ENCODE measurements around the gene COBLL1.
"Not testable (repeated sequence)": the region's sequence is repeated elsewhere in the genome, so short reads cannot be mapped to it uniquely, and the experiment has no call there.

The COBLL1 gene

DNA sequence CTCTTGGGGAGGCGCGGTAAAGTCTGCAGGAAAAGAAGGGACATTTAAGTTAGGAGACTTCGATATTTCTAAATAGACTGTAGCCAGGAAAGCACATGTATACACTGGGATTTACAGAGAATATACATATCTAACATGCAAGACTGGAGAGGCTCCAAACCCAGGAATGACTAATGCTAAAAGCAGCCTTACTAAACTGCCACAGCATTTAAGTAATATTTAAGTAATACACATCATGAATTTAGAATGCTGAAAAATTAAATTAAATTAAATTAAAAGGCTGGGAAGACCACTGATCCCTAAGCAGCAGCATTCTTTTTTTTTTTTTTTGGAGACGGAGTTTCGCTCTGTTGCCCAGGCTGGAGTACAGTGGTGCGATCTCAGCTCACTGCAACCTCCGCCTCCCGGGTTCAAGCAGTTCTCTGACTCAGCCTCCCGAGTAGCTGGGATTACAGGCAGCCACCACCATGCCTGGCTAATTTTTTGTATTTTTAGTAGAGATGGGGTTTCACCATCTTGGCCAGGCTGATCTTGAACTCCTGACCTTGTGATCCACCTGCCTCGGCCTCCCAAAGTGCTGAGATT, 131.3 kb downstream of the COBLL1 start:
- not testable (repeated sequence) for DNase-seq

DNA sequence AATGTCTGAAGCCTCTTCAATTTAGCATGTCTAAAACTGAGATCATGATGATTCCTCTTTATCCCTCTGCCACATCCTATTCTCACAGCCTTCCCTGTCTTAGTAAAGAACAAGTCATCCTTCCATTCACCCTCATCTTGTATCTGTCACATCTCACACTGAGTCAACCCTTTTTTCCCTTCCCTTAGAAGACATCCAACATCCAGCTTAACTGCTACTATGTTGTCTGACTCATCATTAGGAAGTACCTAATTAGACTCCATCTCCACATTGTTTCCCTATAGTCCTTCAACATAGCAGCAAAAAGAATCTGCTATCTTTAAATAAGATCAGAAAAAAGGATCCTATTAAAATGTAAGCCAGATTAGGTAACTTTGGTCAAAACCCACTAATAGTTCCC, 135.1 kb downstream of the COBLL1 start:
- DNase-seq: no peak

DNA sequence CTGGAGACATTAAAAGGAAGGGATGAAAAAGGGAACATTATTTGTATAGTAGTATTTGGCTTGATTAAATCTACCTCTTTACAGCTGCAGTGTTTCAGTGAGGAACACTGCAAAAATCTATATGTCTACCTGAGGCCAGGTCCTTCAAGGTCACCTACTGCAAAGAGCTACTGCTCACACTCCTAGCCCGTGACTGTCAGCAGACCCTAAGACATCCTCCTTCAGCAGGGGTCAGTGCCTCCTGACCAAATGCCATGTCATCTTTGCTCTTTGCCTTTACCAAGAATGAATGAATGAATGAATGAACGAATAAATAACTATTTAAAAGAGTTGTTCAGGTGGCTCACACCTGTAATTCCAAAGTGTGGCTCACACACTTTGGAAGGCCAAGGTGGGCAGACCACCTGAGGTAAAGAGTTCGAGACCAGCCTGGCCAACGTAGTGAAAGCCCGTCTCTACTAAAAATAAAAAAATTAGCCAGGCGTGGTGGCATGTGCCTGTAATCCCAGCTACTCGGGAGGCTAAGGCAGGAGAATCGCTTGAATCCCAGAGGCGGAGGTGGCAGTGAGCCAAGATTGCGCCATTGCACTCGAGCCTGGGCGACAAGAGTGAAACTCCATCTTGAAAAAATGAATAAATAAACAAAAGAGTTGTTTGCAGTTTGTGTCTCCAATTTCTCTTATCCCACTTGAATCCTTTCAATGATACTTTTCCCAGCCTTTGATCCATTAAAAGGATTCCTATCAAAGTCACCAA, 136.0 kb downstream of the COBLL1 start:
- no peak for DNase-seq

DNA sequence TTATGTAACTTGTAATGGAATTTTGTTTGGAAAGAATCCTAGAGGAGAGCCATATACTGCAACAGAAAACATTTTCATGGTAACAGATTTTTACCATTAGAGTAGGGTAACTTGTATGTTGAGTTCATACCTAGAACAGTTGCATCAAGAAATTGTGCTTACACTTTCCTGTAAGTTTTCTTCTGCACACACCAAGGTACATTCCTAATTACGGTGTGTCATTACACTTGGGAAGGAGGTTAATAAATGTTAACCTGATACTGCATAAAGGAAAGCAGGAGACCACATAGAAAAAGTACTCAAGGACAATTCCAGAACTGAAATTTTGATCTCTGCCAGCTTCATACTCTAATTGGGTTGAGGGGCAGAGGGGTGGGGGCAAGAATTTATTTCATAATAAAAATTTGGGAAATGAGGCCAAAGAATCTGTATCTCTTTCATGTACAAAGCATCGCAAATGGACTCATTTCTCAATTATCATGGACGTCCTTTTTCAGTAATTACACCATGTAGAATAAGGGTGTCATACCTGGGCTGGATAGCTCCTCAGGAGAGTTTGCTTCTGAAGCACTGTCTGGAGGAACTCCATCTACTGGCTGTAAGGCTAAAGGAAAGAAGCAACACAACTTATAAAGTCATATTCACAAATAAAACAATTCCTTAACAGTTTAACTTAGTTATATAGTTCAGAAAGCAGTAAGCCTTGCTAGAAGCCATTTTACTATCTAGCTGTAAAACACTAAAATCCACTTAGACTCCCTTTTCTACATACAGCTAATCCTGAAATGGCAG, 137.5 kb downstream of the COBLL1 start:
- DNase-seq: no peak

DNA sequence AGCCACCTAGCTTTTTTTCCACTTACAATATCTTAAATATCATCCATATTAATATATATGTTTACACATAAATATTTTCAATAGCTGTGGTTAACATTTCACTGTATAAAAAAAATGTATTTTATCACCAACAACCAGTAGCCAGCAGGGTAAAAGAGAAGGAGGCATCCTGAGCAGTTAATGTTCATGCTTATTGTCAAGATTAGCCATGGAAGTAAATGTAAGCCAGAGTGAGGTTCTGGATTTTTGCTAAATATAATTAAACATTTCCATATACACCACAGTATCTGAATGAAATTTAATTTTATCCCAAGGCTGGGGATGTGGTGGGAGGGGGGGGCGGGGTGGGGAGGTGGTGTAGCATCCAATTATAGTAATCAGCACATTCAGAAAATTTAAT, 140.1 kb downstream of the COBLL1 start:
- no peak for DNase-seq

DNA sequence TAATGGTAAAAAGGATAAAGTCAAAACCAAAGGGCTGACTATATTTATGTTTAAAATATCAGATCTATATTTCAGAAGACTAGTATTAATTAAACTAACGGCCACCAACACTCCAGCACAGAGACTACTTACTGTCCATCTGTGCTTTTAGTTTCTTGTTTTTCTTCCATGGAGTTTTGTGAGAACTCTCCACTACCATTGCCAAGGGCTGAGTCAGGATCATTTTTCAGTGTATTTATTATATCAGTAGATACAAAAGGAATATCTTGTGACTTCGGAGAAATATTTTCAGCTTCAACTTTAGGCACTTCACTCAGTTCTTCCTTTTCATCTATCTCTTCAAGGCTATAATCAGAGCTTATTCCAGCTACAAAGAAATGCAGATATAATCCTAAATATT, 141.2 kb downstream of the COBLL1 start:
- no peak for DNase-seq

DNA sequence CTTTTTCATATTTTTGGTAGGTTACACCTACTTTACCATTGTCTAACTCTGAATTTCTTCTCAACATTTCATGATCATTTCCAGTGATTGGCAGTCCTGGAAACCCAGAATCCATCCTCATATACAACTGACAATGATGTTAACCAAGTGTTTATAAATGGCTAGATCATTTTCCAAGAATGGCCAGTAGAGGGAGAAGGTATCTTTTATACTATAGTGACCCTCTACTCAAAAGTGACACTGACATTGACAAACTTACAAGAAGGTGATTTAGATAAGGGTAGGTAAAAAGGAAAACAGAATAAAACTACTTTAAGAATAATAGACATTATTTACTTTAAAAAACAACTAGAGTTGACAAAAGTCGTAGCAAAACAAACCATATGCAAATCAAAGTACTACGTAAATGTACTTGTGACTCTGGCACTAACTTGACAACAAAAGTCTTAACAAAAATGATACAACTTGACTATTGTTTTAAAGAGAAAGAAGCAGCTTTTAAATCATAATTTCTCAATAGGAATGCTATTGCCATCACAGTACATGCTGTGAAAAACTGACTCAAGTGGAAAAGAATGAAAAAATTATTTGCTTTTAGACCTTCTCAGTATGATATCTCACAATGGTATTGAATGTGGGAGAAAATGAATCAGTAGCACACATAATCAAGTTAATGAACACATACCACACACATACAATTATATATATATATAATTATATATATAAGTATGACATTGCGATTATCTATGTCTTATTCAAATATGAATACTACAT, 143.7 kb downstream of the COBLL1 start:
- no peak for DNase-seq

DNA sequence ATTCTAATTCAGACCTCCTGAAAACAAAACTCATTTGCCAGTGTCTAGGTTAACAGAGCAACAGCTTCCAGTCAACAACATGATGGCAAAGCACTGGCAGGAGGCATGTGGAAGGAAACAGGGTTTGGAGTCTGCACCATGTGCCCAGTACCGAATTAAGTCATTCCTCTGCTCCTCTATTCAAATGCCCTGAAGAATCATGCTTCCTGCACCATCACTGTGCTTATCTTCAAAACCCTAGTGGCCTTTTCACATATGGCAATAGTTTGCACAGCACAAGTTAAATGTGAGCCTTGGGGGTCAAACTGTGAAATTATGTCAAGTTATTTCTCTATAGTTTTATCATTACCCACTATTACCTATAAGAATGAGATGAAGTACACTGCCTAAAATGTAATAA, 145.0 kb downstream of the COBLL1 start:
- DNase-seq: no peak

DNA sequence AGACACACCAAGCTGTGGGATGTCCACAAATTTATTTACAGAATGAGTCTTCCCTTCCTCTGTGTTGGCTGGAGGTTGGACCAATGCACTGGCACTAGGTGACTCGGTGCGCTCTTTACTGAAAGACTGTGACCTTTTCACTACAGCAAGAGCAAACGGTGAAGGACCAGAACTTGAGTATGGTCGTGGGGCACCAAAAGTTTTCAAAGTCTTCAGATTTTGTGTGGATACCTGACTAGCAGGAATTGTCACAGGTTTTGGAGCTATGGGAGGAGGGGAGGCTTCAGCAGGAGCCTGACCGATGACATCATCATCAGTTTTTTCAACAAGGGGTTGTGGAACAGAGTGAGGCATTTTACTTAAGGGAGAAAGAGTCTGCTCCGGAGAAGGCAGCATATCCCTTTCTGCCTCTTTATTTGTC, 147.3 kb downstream of the COBLL1 start:
- DNase-seq: no peak

DNA sequence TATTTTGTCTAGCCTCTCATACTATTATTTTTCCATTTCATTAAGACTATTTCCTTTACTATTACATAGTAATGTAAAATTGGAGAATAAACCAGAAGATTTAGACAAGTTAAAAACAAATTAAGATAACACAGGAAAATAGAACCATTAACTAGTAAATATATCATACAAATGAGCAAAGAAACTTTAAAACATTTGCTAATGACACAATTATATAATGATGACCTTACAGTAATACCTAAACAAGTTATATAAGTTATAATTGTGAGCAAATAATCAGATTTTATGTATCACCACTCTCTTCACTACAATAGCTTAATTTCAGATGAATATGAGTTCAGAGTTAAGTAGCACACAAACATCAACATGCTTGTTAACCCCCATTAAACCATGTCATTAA, 147.8 kb downstream of the COBLL1 start:
- no peak for DNase-seq

DNA sequence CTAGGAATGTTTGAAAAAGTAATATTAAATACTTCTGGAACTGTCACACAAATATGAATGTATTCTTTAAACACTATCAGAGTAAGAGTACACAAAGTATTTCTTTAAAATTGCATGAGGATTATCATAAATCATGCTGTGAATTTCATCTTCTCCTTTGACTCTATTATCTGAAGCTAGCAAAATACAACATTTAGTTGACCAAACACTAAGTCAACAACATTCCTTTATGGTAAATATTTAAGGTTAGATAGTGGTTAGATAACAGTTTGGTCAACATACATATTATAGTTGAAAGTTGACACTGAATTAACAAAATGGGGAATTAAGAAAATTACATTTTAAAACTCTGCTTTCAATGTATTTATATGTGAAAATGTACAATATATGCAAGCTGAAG, 148.2 kb downstream of the COBLL1 start:
- DNase-seq: no peak

DNA sequence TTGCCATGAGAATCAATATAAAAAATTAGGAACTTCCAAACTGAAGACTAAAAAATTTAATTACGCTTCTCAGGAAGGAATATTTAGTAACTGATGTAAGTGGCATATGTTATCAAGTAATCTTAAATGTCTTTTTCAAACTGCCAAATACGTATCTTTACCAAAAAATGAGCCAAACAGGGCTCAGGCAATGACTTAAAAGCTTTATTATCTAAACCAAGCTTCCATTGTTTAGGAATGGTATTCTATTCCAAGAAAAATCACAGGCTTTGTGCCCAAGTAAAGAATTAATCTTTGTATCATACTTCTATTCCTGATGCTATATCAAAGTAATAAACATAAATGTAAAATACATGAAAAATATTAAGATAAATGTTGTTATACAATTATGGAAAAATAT, 148.7 kb downstream of the COBLL1 start:
- DNase-seq: no peak

DNA sequence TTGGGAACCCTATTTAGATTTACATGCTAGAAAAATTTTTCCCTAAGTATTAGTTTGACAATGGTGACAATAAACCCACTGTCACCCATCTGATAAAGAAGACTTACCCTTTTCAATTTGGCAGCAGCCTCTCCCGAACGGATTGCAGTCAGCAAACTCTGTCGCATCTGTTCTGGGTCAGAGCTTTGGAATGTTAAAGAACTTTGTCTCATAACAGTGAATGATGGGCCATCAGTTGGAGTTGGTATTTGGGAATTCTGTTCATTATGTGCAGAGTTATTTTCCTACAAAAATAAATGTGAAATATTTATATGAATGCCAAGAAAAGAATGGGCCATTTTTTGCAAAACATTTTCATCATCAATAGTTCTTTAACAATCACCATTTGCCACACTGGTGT, 149.5 kb downstream of the COBLL1 start:
- no peak for DNase-seq

DNA sequence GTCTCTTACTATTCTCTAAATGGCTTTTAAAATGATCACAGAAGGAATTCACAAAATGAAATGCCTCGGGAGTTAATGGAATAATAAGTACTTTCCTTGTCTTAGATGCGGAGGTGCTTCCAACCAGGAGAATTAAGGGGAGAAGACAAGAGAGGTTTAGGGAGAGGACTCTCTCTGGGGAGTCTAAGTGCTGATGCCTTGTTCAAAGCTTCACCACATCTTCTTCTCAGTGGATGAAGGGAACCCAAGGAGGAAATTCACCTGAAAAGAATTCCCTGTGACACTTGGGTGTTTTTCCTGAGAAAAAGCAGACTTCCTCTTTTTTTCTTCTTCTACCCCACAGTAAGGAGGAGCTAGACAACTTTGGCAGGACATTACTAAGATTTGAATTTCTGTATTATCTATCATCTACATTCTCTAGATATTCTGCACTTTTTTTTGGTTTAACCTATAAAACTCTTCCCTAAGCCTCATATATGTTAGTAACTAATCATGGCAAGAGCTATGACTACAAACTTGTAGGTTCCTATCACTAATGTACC, 150.2 kb downstream of the COBLL1 start:
- no peak for DNase-seq

DNA sequence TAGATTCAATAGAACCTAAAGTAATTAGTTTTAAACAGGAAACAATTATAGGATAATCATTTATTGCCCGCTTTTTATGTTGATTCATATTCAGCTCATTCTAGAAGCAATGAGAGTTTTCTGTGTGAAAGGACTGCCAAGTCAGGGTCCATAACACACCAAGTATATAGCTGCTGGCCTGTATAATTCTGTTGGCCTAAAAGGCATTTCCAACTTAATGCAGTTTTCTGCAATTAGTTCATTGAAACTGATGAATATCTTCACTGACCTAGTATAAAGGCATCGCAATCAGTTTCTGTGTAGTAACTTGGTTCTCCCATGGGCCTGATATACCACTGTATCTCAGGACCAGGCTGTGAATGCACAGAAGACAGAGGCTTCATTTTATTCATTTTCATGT, 151.3 kb downstream of the COBLL1 start:
- DNase-seq: no peak

DNA sequence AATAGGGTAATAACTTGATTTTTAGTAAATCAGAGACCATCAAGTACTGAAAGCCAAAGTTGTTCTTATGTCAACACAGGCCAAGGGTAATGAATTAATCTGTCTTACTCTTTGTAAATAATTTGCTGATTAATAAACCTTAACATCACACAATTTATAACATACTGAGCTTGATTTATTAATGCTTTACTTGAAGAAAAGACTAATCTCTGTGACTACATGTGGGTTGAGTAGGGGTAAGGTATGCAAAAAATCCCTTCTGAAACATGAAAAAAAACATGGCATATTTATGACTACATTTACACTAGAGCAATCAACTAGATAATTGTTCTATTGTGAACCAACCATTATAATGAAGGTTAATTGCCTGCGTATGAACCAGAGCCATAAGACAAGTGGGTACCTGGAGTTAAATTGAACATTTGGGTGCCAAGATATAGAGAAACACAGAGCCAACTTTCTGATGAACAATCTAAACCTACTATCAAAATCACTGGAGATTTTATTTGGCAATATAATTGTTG, 152.7 kb downstream of the COBLL1 start:
- DNase-seq: no peak

DNA sequence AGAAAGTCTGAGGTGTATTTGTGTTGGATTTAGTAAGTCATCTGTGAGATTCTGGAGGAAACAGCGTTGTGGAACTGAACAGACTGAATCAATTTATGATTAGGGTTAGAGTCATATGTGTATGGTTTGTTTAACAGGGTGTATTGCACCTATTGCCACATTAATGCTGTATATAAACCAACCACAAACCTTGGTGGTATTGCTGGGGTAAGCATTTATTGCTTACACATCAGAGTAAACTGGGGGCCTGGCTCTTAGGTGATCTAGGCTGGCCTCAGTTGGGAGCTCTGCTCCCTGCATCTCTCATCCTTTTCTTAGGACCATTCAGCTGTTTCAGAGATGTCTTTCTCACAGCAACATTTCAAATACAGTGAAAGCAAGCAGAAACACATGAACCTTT, 160.6 kb downstream of the COBLL1 start:
- DNase-seq: no peak

DNA sequence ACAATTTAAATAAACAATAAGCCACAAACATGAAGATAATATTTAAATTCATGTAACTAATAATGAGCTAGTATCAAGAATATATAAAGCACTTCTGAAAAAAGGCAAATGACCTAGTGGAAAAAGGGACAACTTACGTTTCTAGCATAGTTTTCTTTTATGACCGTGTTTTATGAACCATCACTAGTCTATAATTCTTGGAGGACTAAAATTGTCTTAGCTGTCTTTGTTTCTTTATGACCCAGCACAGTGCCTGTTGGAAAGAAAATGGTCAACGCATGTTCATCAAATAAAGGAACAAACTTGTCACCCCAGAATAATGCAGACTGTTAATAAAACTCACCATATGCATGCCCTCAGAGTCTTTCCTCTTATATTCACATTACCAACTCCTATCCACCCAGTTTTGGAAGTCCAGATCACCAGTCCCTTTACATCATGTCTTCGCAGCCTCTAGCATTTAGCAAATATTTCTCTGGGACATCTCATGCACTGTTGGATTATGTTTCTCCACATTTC, 162.9 kb downstream of the COBLL1 start:
- DNase-seq: no peak

DNA sequence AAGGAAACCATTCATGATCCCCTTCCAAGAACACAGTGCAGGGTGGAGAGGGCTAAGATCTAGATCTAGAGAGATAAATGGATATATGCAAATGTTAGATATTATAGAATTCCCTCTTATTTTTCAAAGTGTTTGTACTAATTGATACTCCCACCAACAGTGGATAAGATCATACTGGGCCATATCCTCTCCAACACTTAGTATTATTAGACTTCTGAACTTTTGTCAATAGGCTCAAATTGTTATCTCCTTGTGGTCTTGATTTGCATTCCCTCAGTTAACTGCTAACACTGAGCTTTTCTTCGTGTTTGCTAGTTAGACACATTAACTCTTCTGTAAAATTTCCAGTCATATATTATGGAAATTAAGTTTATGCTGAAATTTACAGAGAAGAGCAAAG, 163.9 kb downstream of the COBLL1 start:
- no peak for DNase-seq

DNA sequence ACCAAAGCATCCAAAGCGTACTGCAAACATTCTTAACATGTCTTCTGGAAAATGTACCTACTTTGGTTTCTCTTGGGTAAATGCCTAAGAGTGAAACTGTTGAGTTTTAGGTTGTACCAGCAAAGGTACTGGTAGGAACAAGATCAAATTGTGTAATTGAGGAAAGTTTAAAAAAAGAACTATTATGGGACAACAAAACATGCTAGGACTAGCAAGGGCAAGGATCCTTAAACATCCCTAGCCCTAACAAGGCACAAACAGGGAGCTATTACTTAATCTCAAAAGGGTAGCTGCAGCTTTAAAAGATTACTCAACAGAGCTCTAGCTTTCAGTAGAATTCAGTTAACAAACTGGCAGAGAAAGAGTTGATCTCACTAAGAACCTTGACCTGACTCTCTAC, 164.4 kb downstream of the COBLL1 start:
- DNase-seq: no peak

DNA sequence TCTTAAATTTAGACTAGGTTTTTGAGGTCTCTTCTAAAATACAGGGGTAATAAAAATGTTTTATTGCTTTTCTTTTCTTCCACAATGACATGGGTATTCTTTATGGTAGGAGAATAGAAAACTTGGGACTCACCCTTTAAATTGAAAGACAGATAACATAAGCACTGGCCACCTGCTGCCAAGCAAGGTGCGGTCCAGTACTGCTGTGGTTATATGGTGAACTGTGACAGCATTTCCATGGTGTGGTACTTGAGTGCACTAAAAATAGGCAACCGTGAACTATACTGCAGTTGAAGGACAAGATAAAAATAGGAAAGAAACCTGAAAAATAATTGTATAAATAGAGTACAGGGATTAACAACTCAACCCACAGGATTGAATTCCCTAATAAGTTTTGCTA, 165.9 kb downstream of the COBLL1 start:
- no peak for DNase-seq

DNA sequence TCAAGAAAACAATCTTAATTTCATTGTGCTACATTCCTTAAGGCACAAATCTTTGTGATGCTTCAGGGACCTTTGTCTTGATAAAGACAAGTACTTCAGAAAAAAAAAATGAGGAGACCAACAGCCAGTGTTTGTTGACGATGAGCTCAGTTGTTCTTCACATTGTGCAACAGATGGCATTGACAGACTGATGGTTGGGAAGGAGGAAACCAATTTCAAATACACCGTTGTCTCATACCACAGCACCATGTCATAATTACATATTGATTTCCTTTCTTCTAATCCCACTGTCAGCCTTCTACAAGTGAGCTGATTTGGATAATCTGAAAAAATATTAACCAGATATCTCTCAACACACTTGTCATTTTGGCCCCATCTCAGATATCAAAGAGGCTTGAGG, 166.6 kb downstream of the COBLL1 start:
- no peak for DNase-seq

Measured in activated CD4-positive, alpha-beta T cell treated with anti-CD3 and anti-CD28 coated beads for 4 hours (primary cell).